ENCODE measurements around the gene SLC15A4. TPM values are rescaled to one million over a fixed set of nuclear protein-coding genes. Genes with fewer than 3 reads are reported as not detected.
"Not testable (repeated sequence)": the region's sequence is repeated elsewhere in the genome, so short reads cannot be mapped to it uniquely, and the experiment has no call there.

Gene SLC15A4
- total and polyA plus RNA-seq, 2 of the 13 experiments (the other 11 are each of a cell fraction or from before 2014, with no cell fraction given), result 17.3 to 22.7 TPM

DNA sequence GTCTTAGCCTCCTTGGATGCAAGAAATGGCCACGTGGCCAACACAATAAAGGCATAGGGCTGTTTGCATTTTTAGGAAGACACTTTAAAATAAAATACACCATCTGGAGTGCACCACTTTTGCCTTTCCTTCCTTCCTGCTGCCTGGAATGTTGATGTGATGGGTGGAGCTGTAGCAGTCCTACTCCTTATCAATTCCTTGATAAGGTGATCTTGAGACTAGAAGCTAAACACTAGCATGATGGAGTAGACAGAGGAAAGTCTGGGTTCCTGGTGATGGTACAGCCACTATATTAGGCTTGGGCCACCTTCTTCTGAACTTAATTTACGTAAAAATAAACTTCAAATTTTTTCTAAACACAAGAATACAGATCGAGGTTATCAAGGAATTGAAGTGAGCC lies 26.6 kb upstream of the SLC15A4 start (continued):
- TF ChIP-seq, protein P1, sequence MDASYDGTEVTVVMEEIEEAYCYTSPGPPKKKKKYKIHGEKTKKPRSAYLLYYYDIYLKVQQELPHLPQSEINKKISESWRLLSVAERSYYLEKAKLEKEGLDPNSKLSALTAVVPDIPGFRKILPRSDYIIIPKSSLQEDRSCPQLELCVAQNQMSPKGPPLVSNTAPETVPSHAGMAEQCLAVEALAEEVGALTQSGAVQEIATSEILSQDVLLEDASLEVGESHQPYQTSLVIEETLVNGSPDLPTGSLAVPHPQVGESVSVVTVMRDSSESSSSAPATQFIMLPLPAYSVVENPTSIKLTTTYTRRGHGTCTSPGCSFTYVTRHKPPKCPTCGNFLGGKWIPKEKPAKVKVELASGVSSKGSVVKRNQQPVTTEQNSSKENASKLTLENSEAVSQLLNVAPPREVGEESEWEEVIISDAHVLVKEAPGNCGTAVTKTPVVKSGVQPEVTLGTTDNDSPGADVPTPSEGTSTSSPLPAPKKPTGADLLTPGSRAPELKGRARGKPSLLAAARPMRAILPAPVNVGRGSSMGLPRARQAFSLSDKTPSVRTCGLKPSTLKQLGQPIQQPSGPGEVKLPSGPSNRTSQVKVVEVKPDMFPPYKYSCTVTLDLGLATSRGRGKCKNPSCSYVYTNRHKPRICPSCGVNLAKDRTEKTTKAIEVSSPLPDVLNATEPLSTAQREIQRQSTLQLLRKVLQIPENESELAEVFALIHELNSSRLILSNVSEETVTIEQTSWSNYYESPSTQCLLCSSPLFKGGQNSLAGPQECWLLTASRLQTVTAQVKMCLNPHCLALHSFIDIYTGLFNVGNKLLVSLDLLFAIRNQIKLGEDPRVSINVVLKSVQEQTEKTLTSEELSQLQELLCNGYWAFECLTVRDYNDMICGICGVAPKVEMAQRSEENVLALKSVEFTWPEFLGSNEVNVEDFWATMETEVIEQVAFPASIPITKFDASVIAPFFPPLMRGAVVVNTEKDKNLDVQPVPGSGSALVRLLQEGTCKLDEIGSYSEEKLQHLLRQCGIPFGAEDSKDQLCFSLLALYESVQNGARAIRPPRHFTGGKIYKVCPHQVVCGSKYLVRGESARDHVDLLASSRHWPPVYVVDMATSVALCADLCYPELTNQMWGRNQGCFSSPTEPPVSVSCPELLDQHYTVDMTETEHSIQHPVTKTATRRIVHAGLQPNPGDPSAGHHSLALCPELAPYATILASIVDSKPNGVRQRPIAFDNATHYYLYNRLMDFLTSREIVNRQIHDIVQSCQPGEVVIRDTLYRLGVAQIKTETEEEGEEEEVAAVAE (CRISPR knock-in tag; IDR thresholded peaks at IDR 0.05; ENCODE audit: borderline replicate concordance), result no peak

DNA sequence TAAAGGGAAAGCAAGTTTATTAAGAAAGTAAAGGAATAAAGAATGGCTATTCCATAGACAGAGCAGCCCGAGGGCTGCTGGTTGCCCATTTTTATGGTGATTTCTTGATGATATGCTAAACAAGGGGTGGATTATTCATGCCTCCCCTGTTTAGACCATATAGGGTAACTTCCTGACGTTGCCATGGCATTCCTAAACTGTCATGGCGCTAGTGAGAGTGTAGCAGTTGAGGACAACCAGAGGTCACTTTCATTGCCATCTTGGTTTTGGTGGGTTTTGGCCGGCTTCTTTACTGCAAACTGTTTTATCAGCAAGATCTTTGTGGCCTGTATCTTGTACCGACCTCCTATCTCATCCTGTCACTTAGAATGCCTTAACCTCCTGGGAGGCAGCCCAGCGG lies 26.0 kb upstream of the SLC15A4 start:
- H3K4me1 ChIP-seq (ENCODE audit: insufficient read depth, low read length); H3K9me3 ChIP-seq (ENCODE audit: low read length); H3K79me2 ChIP-seq (ENCODE audit: insufficient read depth, low read length); H2AFZ ChIP-seq (ENCODE audit: low read length); H3K36me3 ChIP-seq (replicated peaks in 1 of 2; ENCODE audit: control insufficient read depth in 1 of 2, insufficient read depth in 2 of 2, low read length in 2 of 2); CTCF ChIA-PET (ENCODE audit: low intra/inter-chr PET ratio, low total read pairs); H4K20me1 ChIP-seq (ENCODE audit: insufficient read depth, low read length); H3K4me2 ChIP-seq (ENCODE audit: low read depth, low read length); DNase-seq (ENCODE audit: low spot score); intact Hi-C loops (cut with micrococcal nuclease; ENCODE audit: unreplicated experiment); H3K4me3 ChIP-seq (replicated peaks in 1 of 3; ENCODE audit: insufficient read depth in 1 of 3, low read depth in 2 of 3, low read length in 3 of 3); POLR2A ChIA-PET; in situ Hi-C loops (cut with HindIII; ENCODE audit: extremely low pct_ligation_motif_present, low pct_unique_long_range_greater_than_20kb); BruUV-seq (replicated peaks); H3K27ac ChIP-seq (ENCODE audit: extremely low read length, insufficient read depth, low read length); ATAC-seq; FAIRE-seq; H3K9ac ChIP-seq (ENCODE audit: insufficient read depth, low read depth, low read length): not testable (repeated sequence)
- peaks cover 0 to 20% of the 10 kb centered on the region in 2 experiments; a peak in 4 of 5 replicates for H3K27me3 ChIP-seq (ENCODE audit: control insufficient read depth in 1 of 2, insufficient read depth in 2 of 2, low read length in 2 of 2)
- WGBS (ENCODE audit: low lambda C conversion rate), result 10% methylated on average over 5 of the region's 6 CpGs

DNA sequence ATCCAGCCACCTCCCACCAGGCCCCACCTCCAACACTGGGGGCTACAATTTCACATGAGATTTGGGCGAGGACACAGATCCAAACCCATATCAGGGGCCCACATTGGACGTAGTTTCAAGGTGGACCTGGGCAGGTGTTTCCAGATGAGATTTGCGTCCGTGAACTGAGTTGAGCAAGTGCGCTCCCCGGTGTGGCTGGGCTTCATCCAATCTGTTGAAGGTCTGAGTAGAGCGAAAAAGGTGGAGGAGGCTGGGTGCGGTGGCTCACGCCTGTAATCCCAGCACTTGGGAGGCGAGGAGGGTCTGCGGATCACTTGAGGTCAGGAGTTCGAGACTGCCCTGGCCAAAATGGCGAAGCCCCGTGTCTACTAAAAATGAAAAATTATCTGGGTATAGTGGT lies 24.6 kb upstream of the SLC15A4 start:
- no peaks in the 10 kb centered on the region for H3K79me2 ChIP-seq (ENCODE audit: insufficient read depth, low read length)
- FAIRE-seq (no peak), ATAC-seq (no peak), DNase-seq (ENCODE audit: low spot score) (no peak)
- H3K36me3 ChIP-seq (replicated peaks in 1 of 2; ENCODE audit: control insufficient read depth in 1 of 2, insufficient read depth in 2 of 2, low read length in 2 of 2), result no peaks in the 10 kb centered on the region
- H3K9ac ChIP-seq (ENCODE audit: insufficient read depth, low read depth, low read length), result no peak overlapping the region
- no peaks in the 10 kb centered on the region for H3K4me1 ChIP-seq (ENCODE audit: insufficient read depth, low read length)
- no peak overlapping the region for H3K4me3 ChIP-seq (replicated peaks in 1 of 3; ENCODE audit: insufficient read depth in 1 of 3, low read depth in 2 of 3, low read length in 3 of 3)
- in situ Hi-C loops (cut with HindIII; ENCODE audit: extremely low pct_ligation_motif_present, low pct_unique_long_range_greater_than_20kb) (no loop called here), intact Hi-C loops (cut with micrococcal nuclease; ENCODE audit: unreplicated experiment) (no loop called here)
- no peak overlapping the region for H3K27ac ChIP-seq (ENCODE audit: extremely low read length, insufficient read depth, low read length)
- POLR2A ChIA-PET, result interaction anchor here (1.5 kb wide), 1 partner anchor 24 kb away, joined by 3 read pairs; no protein-coding TSS in a partner anchor
- no peaks in the 10 kb centered on the region for H3K9me3 ChIP-seq (ENCODE audit: low read length)
- H3K4me2 ChIP-seq (ENCODE audit: low read depth, low read length), result no peak overlapping the region
- BruUV-seq (replicated peaks), result no TSS peak
- peaks cover 0 to 9% of the 10 kb centered on the region in 2 experiments; a peak in 3 of 5 replicates for H3K27me3 ChIP-seq (ENCODE audit: control insufficient read depth in 1 of 2, insufficient read depth in 2 of 2, low read length in 2 of 2)
- H4K20me1 ChIP-seq (ENCODE audit: insufficient read depth, low read length), result no peaks in the 10 kb centered on the region
- WGBS (ENCODE audit: low lambda C conversion rate), result 78% methylated on average over 14 of the region's 14 CpGs
- H2AFZ ChIP-seq (ENCODE audit: low read length), result no peak overlapping the region
- CTCF ChIA-PET (ENCODE audit: low intra/inter-chr PET ratio, low total read pairs), result no interaction called here
- TF ChIP-seq HNRNPL (IDR thresholded peaks at IDR 0.05; ENCODE audit: low read depth, low read length), result no peak
- TF ChIP-seq, protein P2, sequence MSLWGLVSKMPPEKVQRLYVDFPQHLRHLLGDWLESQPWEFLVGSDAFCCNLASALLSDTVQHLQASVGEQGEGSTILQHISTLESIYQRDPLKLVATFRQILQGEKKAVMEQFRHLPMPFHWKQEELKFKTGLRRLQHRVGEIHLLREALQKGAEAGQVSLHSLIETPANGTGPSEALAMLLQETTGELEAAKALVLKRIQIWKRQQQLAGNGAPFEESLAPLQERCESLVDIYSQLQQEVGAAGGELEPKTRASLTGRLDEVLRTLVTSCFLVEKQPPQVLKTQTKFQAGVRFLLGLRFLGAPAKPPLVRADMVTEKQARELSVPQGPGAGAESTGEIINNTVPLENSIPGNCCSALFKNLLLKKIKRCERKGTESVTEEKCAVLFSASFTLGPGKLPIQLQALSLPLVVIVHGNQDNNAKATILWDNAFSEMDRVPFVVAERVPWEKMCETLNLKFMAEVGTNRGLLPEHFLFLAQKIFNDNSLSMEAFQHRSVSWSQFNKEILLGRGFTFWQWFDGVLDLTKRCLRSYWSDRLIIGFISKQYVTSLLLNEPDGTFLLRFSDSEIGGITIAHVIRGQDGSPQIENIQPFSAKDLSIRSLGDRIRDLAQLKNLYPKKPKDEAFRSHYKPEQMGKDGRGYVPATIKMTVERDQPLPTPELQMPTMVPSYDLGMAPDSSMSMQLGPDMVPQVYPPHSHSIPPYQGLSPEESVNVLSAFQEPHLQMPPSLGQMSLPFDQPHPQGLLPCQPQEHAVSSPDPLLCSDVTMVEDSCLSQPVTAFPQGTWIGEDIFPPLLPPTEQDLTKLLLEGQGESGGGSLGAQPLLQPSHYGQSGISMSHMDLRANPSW (CRISPR knock-in tag; IDR thresholded peaks at IDR 0.05; ENCODE audit: borderline replicate concordance), result no peak
- no peak for TF ChIP-seq ZFY (CRISPR knock-in tag; IDR thresholded peaks at IDR 0.05)
- no peak for TF ChIP-seq GTF3A (CRISPR knock-in tag; conservative IDR thresholded peaks at IDR 0.05)
- TF ChIP-seq MIER2 (CRISPR knock-in tag; IDR thresholded peaks at IDR 0.05), result no peak
- TF ChIP-seq REPIN1 (CRISPR knock-in tag; IDR thresholded peaks at IDR 0.05; ENCODE audit: borderline replicate concordance, low read depth), result no peak
- TF ChIP-seq GTF2F1 (IDR thresholded peaks at IDR 0.05; ENCODE audit: low read length), result no peak
- TF ChIP-seq AGO1 (IDR thresholded peaks at IDR 0.05; ENCODE audit: low read depth, low read length, poor library complexity, severe bottlenecking), result no peak
